Activated CD4-positive, CD25-positive, alpha-beta regulatory T cell treated with anti-CD3 and anti-CD28 coated beads, Interleukin-2, amount 50 U/mL, for 16 hours (primary cell): ENCODE results near the gene CDH22.

ENCODE experiments used
- DNase-seq: peaks from one replicate; pipeline ENCODE4 v3.0.0-alpha.2; 2020; ENCODE audit warnings: low read depth, low spot score

The CDH22 gene

GRCh38 chr20:46343348-46343974, 35.2 kb upstream of the CDH22 start:
- DNase-seq: no peak

DNA sequence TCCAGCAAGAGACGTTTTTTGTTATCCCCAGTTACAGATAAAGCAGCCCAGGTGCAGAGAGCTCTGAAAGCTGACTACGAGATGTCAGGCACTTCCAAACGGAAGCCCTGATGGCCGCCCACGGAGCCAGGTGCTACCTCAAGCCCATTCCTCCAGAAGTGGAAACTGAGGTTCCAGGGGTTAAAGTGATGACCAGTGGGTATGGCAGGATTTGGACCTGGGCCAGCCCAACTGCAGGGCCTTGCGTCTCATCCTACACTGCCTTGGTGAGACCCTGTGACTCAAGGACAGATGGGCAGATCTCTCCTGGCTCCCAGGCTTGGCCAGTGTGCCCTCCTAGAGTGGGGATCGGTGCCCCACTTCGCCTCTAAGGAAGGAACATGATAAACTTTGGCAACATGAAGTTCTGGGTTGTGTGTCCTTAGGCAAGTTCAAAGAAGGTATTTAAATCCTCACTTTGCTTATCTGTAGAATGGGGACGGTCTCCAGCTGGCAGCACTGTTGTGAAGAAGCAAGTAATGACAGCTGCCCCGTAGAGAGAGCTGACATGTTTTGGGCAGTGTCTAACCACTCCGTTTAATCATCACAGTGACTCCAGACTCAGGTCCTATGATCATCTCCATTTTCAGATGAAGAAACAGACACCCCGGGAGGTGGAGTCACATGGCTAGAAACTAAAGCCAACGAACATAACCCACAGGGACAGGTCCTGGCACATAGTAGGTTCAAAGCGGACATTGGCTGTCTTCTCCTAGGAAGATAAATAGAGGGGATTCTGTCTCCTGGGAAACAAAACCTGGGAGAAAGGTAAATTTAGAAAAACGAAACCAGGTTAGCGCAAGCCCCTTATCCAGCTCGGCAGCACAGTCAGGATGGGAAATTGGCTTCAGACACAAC, 34.4 kb upstream of the CDH22 start:
- no peak for DNase-seq

GRCh38 chr20:46342010-46342378, 33.7 kb upstream of the CDH22 start:
- DNase-seq: no peak

GRCh38 chr20:46341074-46342009, 33.0 kb upstream of the CDH22 start:
- DNase-seq: no peak

DNA sequence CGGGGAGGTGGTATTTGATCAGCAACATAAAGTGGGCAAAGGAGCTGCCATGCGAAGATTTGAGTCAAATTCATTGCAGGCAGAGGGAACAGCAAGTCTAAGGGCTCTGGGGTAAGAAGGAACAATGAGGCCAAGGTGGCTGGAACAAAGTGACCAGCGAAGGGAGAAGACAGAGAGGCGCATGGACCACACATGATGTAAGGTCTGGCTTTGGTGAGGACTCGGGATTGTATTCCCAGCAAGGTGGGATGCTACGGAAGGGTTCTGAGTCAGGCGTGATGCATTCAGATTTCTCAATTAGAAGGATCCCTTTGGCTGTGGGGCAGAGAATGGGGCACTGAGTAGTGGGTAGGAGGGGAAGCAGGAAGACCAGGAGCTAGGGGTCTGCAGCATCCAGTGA, 30.7 kb upstream of the CDH22 start:
- no peak for DNase-seq

DNA sequence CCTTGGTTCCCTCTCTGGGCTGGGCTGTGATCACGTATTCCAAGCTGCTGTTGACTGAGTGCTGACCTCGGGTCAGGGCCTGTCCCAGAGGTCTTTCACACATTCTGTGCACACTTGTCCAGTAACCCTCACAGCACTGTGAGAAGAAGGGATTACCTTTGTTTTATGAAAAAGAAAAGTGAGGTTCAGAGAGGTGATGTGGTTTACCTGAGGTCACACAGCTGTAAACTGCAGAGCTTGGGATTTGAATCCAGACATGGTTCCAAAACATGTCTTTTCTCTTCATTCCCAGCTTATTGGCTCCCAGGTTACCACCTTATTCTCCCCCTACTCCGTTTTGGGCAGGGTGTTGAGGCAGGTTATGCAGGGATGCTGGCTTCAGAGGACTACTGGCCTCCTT, 28.4 kb upstream of the CDH22 start:
- DNase-seq: no peak

DNA sequence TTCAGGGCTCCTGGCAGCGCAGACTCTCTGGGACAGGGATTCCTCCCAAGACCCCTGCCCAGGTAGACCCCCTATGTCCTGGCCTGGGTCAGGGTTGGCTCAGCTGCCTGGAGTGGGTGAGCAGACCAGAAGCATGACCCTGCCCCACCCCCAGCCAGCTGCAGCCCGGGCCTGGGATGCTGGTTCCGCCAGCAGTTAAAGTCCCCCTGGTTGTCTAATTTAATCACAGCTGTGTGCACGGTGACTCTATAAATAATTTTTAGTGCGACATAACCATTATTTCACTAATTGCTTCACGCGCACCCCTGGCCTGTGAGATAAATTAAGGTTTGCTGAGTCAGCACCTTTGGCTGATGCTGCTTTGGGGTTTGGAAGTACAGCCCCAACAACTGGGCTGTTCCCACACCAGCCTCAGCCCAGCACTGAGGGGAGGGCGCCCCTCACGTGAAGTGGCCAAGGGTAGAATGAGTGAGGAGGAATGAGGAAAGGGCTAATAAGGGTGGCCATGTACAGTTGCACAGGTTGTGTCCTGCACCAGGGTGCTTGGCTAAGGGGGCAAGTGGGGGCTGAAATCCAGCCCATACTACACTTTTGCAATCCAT, 26.1 kb upstream of the CDH22 start:
- DNase-seq: no peak

GRCh38 chr20:46333161-46333991, 25.1 kb upstream of the CDH22 start:
- no peak for DNase-seq

DNA sequence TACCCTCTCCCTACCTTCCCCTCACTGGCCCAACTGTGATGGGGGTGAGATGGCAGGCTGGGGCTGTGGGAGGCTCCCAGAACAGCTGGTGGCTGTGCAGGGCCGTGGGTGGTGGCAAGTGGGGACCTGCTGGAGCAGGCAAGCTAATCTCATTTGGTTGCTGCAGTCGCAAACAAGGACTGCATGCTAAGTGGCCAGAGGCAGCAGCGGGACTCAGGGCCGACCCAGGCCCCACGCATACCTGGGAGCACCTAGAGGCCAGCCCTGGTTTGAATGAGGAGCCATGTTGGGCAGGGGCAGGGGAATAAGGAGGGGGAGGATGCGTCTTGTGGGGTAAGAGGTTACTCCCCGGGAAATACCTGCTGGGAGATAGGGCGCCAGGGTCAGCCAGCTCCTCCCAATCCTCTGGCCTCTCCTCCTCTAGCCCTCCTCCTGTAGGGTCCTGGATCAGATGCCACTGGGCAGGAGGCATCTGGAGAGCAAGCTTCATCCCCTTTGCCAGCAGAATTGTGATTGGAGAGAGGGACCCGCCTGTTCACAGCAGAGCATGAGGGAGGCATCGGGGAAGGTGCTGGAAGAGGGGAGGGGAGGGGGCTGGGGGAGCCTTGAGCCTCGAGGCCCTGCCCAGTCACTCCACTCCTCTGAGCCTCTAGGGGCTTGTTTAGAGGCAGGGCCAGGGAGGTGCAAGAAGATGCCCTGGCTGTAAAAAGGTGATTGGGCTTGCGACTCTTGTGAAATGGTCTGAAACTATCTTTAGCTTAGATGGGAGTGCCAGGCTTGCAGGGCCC, 24.3 kb upstream of the CDH22 start:
- DNase-seq: no peak

DNA sequence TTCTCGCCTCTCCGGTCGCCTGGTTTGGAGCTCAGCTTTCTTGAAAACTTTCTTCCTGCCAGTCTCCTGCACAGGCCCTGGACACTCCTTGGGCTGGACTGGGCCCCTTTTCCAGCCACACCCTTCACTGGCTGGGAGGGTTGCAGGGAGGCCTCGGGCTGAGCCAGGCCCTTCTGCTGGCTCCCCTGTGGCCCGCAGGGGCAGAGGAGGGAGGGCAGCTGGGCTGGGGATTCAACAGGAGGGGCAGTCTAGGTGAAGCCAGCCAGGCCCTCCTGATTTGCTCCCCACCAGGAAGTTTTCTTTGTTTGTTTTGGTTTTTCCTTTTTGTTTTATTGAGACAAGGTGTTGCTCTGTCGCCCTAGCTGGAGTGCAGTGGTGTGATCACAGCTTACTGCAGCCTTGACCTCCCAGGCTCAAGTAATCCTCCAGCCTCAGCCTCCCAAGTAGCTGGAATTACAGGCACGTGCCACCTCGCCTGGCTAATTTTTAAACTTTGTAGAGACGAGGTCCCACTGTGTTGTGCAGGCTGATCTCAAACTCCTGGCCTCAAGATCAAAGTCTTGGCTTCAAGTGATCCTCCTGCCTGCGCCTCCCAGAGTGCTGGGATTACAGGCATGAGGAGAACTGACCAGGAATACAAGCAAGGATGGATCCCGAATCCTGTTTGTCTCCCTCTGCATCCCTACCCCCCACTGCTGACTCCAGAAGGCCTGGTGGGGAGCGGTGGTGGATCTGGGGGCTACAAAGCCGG, 23.5 kb upstream of the CDH22 start:
- no peak for DNase-seq

DNA sequence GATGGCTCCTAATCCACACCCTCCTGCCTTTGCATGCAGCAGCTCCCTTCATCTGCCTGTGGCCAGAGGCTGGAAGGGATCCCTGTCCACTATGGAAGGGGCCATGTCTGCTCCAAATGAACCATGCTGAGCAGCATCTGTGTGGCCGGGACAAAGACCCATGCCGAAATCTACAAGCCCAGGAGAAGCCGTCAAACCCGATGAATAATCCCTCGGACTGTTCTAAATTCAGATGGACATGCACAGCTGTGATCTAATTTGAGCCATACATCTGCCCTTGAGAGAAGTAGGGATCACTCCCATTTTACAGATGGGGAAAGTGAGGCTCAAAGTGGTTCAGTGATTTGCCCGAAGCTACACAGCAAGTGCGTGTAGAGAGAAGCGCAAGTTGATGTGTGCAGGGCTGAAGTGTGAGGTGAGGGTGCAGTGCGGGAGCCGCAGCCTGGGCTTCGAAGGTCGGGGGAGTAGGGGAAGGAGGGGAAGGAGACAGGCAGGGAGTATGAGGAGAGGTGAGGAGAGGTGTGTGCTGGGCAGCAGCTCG, 22.6 kb upstream of the CDH22 start:
- no peak for DNase-seq

DNA sequence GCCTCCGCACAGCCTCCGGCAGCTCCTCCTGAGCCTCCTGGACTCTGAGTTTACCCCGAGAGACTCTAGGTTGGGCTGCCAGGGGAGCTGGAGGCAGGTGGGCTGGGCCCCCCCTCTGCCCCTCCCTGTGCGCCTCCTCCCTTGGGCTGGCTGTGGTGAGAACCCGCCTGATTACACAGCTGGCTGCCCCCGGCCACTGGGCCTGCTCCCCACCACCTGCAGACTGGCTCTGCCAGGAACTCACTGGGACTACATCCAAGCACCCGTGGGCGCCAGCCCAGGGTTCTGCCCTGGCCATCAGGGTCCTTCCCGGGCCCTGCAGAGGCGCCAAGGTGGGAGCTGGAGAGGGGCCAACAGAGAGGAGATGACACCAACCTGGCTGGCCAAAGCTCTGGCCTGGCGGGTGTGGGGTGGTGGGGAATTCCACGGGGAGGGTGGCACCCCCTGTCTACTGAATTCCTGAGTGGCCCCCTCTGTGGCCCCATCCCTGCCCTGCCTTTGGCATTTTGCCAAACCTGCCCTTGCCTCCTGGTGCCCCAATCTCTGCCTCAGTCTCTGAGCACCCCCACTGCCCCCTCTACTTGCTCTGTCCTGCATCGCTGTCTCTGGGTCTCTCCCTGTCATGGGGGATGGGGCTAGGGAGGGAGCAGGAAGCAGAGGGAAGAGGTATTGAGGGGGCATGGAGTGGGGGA, 21.9 kb upstream of the CDH22 start:
- DNase-seq: no peak

DNA sequence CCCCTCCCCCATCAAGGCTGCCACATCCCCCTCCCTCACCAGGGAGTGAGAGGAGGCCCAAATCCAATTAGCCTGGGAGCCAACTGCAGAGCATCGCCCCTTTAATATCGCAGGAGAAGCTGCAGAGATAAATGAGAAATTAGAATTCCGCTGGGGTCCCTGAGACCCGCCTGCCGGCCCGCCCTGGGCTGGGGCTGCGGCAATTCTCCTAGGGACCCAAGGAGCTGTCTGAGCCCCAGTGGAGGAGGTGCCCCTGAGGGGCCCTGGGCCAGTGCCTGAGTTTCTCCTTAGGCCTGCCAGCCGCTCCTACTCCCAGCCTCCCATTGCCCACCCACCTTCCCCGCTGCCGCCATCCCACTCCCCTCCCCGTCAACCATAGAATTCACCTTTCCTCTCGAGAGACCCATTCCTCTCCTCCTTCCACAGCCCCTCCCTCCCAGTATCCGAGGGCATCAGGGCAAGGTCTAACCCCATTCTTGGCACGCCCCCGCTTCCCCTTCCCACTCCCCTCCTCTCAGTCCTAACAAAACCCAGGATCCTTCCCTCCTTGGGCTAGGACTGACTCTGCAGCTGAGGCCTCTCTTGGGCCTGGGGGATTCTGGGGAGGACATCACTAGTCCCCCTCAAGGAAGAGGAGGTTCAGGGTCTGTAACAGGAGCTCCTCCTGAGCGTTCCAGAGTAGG, 20.0 kb upstream of the CDH22 start:
- DNase-seq: no peak

DNA sequence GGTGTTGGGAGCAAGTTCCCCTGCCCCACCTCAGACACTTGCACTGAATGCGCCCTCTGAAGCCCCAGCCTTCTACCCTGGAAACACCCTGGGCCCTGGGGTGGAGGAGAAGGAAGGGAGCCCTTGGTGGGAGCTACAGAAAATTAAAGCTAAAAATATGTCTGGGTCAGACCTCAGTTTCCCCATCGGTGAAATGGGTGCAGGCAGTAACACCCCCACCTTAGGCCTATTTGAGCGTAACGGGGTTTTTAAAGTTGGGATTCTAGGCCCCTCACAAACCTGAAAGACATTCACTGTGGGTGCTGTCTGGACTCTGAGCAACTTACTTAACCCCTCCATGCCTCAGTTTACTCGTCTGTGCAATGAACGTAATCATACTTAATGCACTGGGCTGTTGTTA, 19.3 kb upstream of the CDH22 start:
- DNase-seq: no peak

DNA sequence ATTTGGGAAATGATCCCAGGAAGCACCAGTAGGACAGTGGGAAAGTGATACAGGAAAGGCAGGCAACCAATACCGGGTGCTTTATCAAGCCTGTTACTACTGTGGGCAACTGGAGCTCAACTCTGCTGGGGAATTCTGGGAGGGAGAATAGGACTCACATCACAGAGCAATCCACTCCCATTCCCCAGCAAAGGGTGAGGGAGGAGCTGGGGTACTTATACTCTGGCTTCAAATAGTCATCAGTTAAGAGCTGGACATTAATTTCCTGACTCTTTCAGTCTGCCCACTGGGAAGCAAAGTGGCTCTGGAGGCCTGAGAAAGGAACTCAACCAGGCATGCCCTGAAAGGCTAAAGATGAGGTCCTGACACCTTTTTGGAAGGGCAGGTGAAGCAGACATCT, 17.5 kb upstream of the CDH22 start:
- DNase-seq: no peak

GRCh38 chr20:46324960-46325703, 16.8 kb upstream of the CDH22 start:
- no peak for DNase-seq

- no peak for DNase-seq
These were observed 16.1 kb upstream of the CDH22 start for GRCh38 chr20:46324379-46324778.
